Transverse colon (tissue), 4 donors: ENCODE results near the gene PDZD8. TPM values are rescaled to one million over a fixed set of nuclear protein-coding genes. Genes with fewer than 3 reads are reported as not detected.

Experiments used
- DNase-seq: peaks from one replicate; pipeline ENCODE4 v3.0.0-alpha.2; 2019
- H3K27ac ChIP-seq, 4 donors: fragments of 200-600 bp; sonication (generic); 2 replicates each; pipeline ENCODE4 v1.5.1; 2016 to 2018; ENCODE audit warnings: inconsistent platforms in 4 of 4
- H3K27me3 ChIP-seq: fragments of 200-600 bp; sonication (generic); 2 replicates; pipeline ENCODE4 v1.5.1; 2017; ENCODE audit warnings: inconsistent platforms
- H3K36me3 ChIP-seq, 4 donors: fragments of 200-600 bp; sonication (generic); 2 replicates each; pipeline ENCODE4 v1.5.1; 2017 to 2019; ENCODE audit warnings: inconsistent platforms in 4 of 4
- H3K4me1 ChIP-seq, 4 donors: fragments of 200-600 bp; sonication (generic); 2 replicates each; pipeline ENCODE4 v1.5.1; 2017 to 2020; ENCODE audit warnings: inconsistent platforms in 4 of 4
- H3K4me3 ChIP-seq, 4 donors: fragments of 200-600 bp; sonication (generic); 1 replicate in 1 of 4; 2 replicates in 3 of 4; pipeline versions ENCODE4 v1.5.1 to v1.6.1; 2017 to 2019; ENCODE audit warnings: inconsistent platforms in 4 of 4
- H3K9me3 ChIP-seq, 2 donors: fragments of 200-600 bp; sonication (generic); 2 replicates each; pipeline ENCODE4 v1.5.1; 2017 to 2019; ENCODE audit warnings: inconsistent platforms in 2 of 2
- EP300 ChIP-seq: sonication (generic); formaldehyde crosslinking; IDR thresholded peaks from one replicate; pipeline ENCODE4 v1.6.1; 2017; ENCODE audit warnings: antibody characterized with exemption, low read depth
- POLR2A ChIP-seq: fragments of 450-650 bp; IDR thresholded peaks from one replicate; pipeline ENCODE4 v1.6.1; 2016; ENCODE audit warnings: antibody characterized with exemption, mild to moderate bottlenecking, moderate library complexity
- POLR2AphosphoS5 ChIP-seq, 3 donors: sonication (generic); formaldehyde crosslinking; IDR thresholded peaks; one replicate each; pipeline ENCODE4 v1.6.1; 2016; ENCODE audit warnings: antibody characterized with exemption in 3 of 3
- WGBS, 2 donors: methylation state at CpG; one replicate each; pipeline ENCODE4 v1.1.5; 2018; ENCODE audit warnings: low coverage in 1 of 2; 5-methylcytosine and 5-hydroxymethylcytosine counted together
- in situ Hi-C, 4 donors: fragments of 200-750 bp; cut with MboI; loops; one replicate each; pipeline versions ENCODE4 v1.15.0 to v1.15.1; 2017; ENCODE audit warnings: low sequenced_read_pairs in 3 of 4, low pct_ligation_motif_present in 1 of 4, low pct_unique_long_range_greater_than_20kb in 1 of 4
- intact Hi-C: fragments of 100-400 bp; cut with DNase I; formaldehyde crosslinking; loops from one replicate; pipeline ENCODE4 v1.15.1; 2023; ENCODE audit warnings: low total_unique reads
- total RNA-seq, 4 donors: library from RNA; depleted of rRNA; stranded (reverse); fragments of >200 nt; gene quantifications; one replicate each; pipeline ENCODE4 v1.1.0, GENCODE V29; 2016
- TF ChIP-seq, protein P1 (sequence below), 5 experiments: fragments of 200-600 bp in 3 of 5; fragments of 450-650 bp in 2 of 5; sonication (generic) in 3 of 5; IDR thresholded peaks; 1 replicate in 2 of 5; 2 replicates in 3 of 5; pipeline ENCODE4 v1.5.1; 2016 to 2017; ENCODE audit warnings: antibody characterized with exemption in 5 of 5, inconsistent platforms in 3 of 5, mild to moderate bottlenecking in 2 of 5, moderate library complexity in 1 of 5

Gene PDZD8
- total RNA-seq, 4 donors from 2014 or later = 36.7 to 48.6 (median 40.9) TPM

DNA sequence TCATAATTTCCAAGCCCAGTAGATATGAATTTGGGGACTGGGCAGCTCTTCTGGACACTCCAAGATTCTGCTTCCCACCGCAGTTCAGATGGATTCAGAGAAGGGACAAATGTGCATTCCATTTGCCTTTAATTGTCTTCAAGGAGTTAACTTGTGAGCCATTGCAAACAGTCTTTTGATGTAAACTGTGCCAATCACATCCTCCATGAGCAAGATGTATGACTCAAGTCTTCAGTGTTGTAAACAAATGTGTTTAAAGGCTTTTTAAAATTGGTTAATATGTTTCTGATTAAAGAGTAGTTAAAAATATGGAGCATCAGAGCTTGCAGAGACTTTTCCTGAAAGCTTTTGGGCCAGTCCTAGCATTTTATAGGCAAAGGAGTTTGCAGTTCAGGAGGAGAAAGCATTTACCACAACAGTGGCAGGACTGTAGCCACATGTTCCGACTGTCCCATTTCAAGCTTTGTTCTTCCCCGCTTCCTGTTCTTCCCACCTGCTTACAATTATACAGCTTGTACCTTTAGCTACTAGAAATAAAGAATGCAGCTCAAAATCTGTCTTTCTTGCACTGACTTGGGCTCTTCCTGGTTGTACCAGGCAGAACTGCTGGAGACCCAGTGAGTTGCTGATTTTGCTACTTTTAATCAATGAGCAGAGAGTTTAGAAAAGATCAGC is 128.1 kb downstream of the PDZD8 start:
- Histone ChIP-seq H3K9me3 (no peaks in the 10 kb centered on the region), H3K4me3 (no peak overlapping the region), H3K27ac (no peak overlapping the region), H3K36me3 (no peaks in the 10 kb centered on the region), H3K4me1 (no peaks in the 10 kb centered on the region), H3K27me3 (peaks cover 51% of the 10 kb centered on the region)
- DNase-seq = no peak
- in situ Hi-C loops (no loop called here), intact Hi-C loops (no loop called here)
- no peak for TF ChIP-seq POLR2A
- TF ChIP-seq, protein P1, sequence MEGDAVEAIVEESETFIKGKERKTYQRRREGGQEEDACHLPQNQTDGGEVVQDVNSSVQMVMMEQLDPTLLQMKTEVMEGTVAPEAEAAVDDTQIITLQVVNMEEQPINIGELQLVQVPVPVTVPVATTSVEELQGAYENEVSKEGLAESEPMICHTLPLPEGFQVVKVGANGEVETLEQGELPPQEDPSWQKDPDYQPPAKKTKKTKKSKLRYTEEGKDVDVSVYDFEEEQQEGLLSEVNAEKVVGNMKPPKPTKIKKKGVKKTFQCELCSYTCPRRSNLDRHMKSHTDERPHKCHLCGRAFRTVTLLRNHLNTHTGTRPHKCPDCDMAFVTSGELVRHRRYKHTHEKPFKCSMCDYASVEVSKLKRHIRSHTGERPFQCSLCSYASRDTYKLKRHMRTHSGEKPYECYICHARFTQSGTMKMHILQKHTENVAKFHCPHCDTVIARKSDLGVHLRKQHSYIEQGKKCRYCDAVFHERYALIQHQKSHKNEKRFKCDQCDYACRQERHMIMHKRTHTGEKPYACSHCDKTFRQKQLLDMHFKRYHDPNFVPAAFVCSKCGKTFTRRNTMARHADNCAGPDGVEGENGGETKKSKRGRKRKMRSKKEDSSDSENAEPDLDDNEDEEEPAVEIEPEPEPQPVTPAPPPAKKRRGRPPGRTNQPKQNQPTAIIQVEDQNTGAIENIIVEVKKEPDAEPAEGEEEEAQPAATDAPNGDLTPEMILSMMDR (IDR thresholded peaks at IDR 0.05) = no peak
- no peak for TF ChIP-seq EP300
- TF ChIP-seq POLR2AphosphoS5 (IDR thresholded peaks at IDR 0.05) = no peak
- 79 to 89% methylated on average over 2 to 3 of the region's 3 CpGs for WGBS, 2 donors

GRCh38 chr10:117242463-117242832 is 132.8 kb downstream of the PDZD8 start:
- Histone ChIP-seq H3K4me3 (no peak overlapping the region), H3K27ac (no peak overlapping the region), H3K36me3 (no peaks in the 10 kb centered on the region), H3K4me1 (peaks cover 0 to 11% (median 6%) of the 10 kb centered on the region in 4 donors), H3K9me3 (no peaks in the 10 kb centered on the region), H3K27me3 (peaks cover 73% of the 10 kb centered on the region)
- no peak for DNase-seq
- WGBS, 2 donors = 83 to 85% methylated on average over 4 to 8 of the region's 8 CpGs
- TF ChIP-seq EP300 = no peak
- no peak for TF ChIP-seq POLR2AphosphoS5 (IDR thresholded peaks at IDR 0.05)
- TF ChIP-seq, protein P1 (IDR thresholded peaks at IDR 0.05) = no peak
- TF ChIP-seq POLR2A = no peak
- intact Hi-C loops (no loop called here), in situ Hi-C loops (no loop called here)

- DNase-seq = no peak
- in situ Hi-C loops (no loop called here), intact Hi-C loops (no loop called here)
- Histone ChIP-seq H3K27me3 (peaks cover 73% of the 10 kb centered on the region), H3K4me3 (peak overlapping the region in 2 of 4 donors; percentile 11 to 31), H3K4me1 (peaks cover 0 to 11% (median 6%) of the 10 kb centered on the region in 4 donors), H3K27ac (no peak overlapping the region), H3K36me3 (no peaks in the 10 kb centered on the region), H3K9me3 (no peaks in the 10 kb centered on the region)
- TF ChIP-seq, protein P1 (IDR thresholded peaks at IDR 0.05) = no peak
- TF ChIP-seq POLR2A = no peak
- no peak for TF ChIP-seq POLR2AphosphoS5 (IDR thresholded peaks at IDR 0.05)
- 7 to 39% methylated on average over 5 to 53 of the region's 56 CpGs for WGBS, 2 donors
Measured at GRCh38 chr10:117241541-117242462, 133.4 kb downstream of the PDZD8 start.
